HG03175 (cell line): ENCODE data around the gene ACSBG1.
"Not testable (repeated sequence)": the region's sequence is repeated elsewhere in the genome, so short reads cannot be mapped to it uniquely, and the experiment has no call there.

Experiments
- ATAC-seq: cut with Tn5 transposase; IDR thresholded peaks from one replicate; pipeline ENCODE4 v1.9.1; 2021; ENCODE audit warnings: mild to moderate bottlenecking, moderate library complexity; ENCODE audit not compliant: unreplicated experiment

The ACSBG1 gene

GRCh38 chr15:78251136-78251535 is 16.8 kb upstream of the ACSBG1 start:
- no peak for ATAC-seq

- ATAC-seq: no peak
Observed at GRCh38 chr15:78249131-78249530, 14.8 kb upstream of the ACSBG1 start.

- no peak for ATAC-seq
Observed at GRCh38 chr15:78247911-78248310, 13.5 kb upstream of the ACSBG1 start.

GRCh38 chr15:78245976-78246620 is 11.7 kb upstream of the ACSBG1 start:
- ATAC-seq: not testable (repeated sequence)

GRCh38 chr15:78245392-78245791 is 11.0 kb upstream of the ACSBG1 start:
- ATAC-seq: not testable (repeated sequence)

- no peak for ATAC-seq
Observed at GRCh38 chr15:78244893-78245292, 10.5 kb upstream of the ACSBG1 start.

GRCh38 chr15:78244101-78244500 is 9.7 kb upstream of the ACSBG1 start:
- ATAC-seq: no peak

GRCh38 chr15:78243491-78243941 is 9.2 kb upstream of the ACSBG1 start:
- ATAC-seq: no peak

- no peak for ATAC-seq
Observed at GRCh38 chr15:78243058-78243457, 8.7 kb upstream of the ACSBG1 start.

GRCh38 chr15:78242128-78242527 is 7.8 kb upstream of the ACSBG1 start:
- ATAC-seq: no peak

GRCh38 chr15:78241017-78241416 is 6.7 kb upstream of the ACSBG1 start:
- ATAC-seq: no peak

GRCh38 chr15:78239811-78240210 is 5.4 kb upstream of the ACSBG1 start:
- ATAC-seq: no peak

- no peak for ATAC-seq
Observed at GRCh38 chr15:78237146-78237545, 2.8 kb upstream of the ACSBG1 start.

GRCh38 chr15:78236491-78236890 is 2.1 kb upstream of the ACSBG1 start:
- ATAC-seq: no peak

GRCh38 chr15:78233496-78233895 is 869 bp downstream of the ACSBG1 start:
- ATAC-seq: no peak

GRCh38 chr15:78232951-78233350 is 1.4 kb downstream of the ACSBG1 start:
- no peak for ATAC-seq

- ATAC-seq: no peak
Observed at GRCh38 chr15:78229431-78230406, 4.6 kb downstream of the ACSBG1 start.

GRCh38 chr15:78228356-78228996 is 5.9 kb downstream of the ACSBG1 start:
- no peak for ATAC-seq

GRCh38 chr15:78225783-78226541 is 8.4 kb downstream of the ACSBG1 start:
- ATAC-seq: peak; percentile 41

- ATAC-seq: no peak
Observed at GRCh38 chr15:78224023-78224411, 10.3 kb downstream of the ACSBG1 start.
